LNCaP clone FGC (cell line): ENCODE data around the gene GLIS1.
A peak's percentile ranks its signal among the peaks of the same experiment; 100 is the strongest.

Source experiments
- DNase-seq: peaks from one replicate; pipeline ENCODE4 v3.0.0-alpha.2; 2011; ENCODE audit warnings: low read depth
- H3K4me3 ChIP-seq: 2 replicates; pipeline ENCODE4 v1.5.1; 2011; ENCODE audit warnings: mild to moderate bottlenecking, low read depth, low read length, control low read depth
- CTCF ChIP-seq: IDR thresholded peaks from 2 replicates; pipeline ENCODE4 v1.5.1; 2012; ENCODE audit warnings: mild to moderate bottlenecking; ENCODE audit not compliant: control insufficient read depth, insufficient read depth; ENCODE audit errors: extremely low read depth

The GLIS1 gene

GRCh38 chr1:53592521-53592982 lies 146.4 kb downstream of the GLIS1 start:
- peak; percentile 78 for TF ChIP-seq CTCF
- peak; percentile 90 for DNase-seq
- H3K4me3 ChIP-seq, result no peak overlapping the region

DNA sequence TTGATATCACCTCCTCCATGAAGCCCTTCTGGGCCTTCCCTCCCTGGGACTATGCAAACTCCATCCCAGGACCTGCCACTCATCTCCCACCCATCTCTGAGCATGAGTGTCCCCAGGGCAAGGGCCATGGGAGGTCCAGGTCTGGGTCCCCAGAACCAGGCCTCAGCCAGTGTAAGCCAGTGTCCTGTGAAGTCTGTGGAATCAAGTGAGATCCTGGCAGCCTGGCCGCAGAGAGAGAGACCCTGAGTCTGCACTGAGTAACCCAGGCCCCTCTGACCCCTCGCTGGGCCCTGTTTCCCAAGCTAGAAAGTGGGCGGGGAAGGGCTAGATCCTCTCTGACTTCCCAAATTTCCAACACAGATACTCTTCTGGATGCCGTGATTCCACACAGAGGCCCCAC lies 147.0 kb downstream of the GLIS1 start:
- no peak for TF ChIP-seq CTCF
- no peak for DNase-seq
- no peak overlapping the region for H3K4me3 ChIP-seq

GRCh38 chr1:53590531-53591515 lies 148.1 kb downstream of the GLIS1 start:
- no peak for DNase-seq
- no peak overlapping the region for H3K4me3 ChIP-seq
- TF ChIP-seq CTCF, result no peak

GRCh38 chr1:53590104-53590503 lies 148.9 kb downstream of the GLIS1 start:
- no peak overlapping the region for H3K4me3 ChIP-seq
- no peak for TF ChIP-seq CTCF
- no peak for DNase-seq

DNA sequence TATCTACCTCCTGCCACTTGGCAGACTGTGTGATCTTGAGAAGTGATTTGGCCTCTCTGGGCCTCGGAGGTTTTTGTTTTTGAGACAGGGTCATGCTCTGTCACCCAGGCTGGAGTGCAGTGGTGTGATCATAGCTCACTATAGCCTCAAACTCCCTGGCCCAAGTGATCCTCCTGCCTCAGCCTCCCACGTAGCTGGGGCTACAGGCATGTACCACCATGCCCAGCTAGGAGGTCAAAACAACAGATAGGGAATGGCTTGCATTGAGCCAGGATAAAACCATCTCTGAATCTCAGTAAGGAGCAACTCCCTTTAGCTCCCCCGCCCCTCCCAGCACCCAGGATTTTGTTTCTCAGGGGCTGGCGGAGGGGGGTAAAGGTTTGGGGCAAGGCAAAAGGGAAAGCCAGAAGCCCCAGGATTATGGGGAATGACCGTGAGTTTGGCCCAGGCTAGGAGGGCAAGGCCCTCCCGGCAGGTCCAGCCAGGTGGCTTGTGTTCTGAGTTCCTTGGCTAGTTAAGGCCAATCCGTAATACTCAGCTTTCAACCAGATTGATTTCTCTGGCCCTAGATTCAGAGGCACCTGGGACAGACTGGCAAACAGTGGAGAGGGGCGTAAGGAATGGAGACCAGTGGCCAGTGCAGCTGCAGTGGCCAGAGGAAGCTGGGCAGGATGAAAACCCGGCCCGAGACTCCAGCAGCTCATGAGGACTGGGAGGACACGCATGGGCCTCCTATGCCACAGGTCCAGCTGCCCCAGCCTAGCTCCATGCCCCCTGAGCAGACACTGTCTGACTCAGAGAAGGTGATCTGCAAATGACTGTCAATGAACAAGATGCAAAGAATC lies 149.7 kb downstream of the GLIS1 start:
- H3K4me3 ChIP-seq, result no peak overlapping the region
- no peak for DNase-seq
- no peak for TF ChIP-seq CTCF

- no peak overlapping the region for H3K4me3 ChIP-seq
- no peak for DNase-seq
- TF ChIP-seq CTCF, result no peak
Observed at GRCh38 chr1:53588053-53588779, 150.7 kb downstream of the GLIS1 start.
